SK-N-SH (cell line): Measurements from ENCODE around the gene CACNA1E. TPM values are rescaled to one million over a fixed set of nuclear protein-coding genes. Genes with fewer than 3 reads are reported as not detected.

Experiments used
- CTCF ChIA-PET: fragments of 300-600, 350-600 bp; formaldehyde crosslinking; extraction: SDS; loops from one replicate; lab custom pipeline; 2021; lab: Yijun Ruan, JAX
- POLR2A ChIA-PET: fragments of 350-600 bp; sonication (Branson Sonifier 250); formaldehyde crosslinking; extraction: SDS; loops from one replicate; lab custom pipeline; 2020; ENCODE audit warnings: antibody characterized with exemption, inconsistent platforms; lab: Yijun Ruan, JAX
- DNase-seq: peaks from one replicate; pipeline ENCODE4 v3.0.0; 2012
- H2AFZ ChIP-seq: fragments of 200-600 bp; sonication (generic); 2 replicates; pipeline ENCODE4 v1.8.1; 2016; ENCODE audit warnings: antibody characterized with exemption, mild to moderate bottlenecking, low read depth
- H3F3A ChIP-seq: fragments of 200-600 bp; sonication (generic); replicated peaks from 2 replicates; pipeline ENCODE3; 2016; ENCODE audit warnings: antibody characterized with exemption, mild to moderate bottlenecking; ENCODE audit not compliant: insufficient read depth
- H3K27ac ChIP-seq, 2 experiments: fragments of 200-500 bp in 1 of 2; fragments of 200-600 bp in 1 of 2; sonication (Bioruptor generic) in 1 of 2; sonication (generic), shearing (Covaris generic) in 1 of 2; 2 replicates each; pipeline versions ENCODE4 v1.5.1 to v1.6.1; 2014 to 2016; ENCODE audit warnings: low read depth in 2 of 2, inconsistent platforms in 1 of 2, low read length in 1 of 2, mild to moderate bottlenecking in 1 of 2, mixed read lengths in 1 of 2
- H3K27me3 ChIP-seq: fragments of 200-600 bp; sonication (generic), shearing (Covaris generic); 2 replicates; pipeline ENCODE4 v1.6.1; 2016; ENCODE audit warnings: mixed run types; ENCODE audit not compliant: insufficient read depth
- H3K36me3 ChIP-seq, 2 experiments: fragments of 200-500 bp in 1 of 2; fragments of 200-600 bp in 1 of 2; sonication (Bioruptor generic) in 1 of 2; sonication (generic) in 1 of 2; replicated peaks in 1 of 2; 2 replicates each; pipeline versions ENCODE3 to v1.5.1; 2014 to 2016; ENCODE audit warnings: low read length in 1 of 2, mild to moderate bottlenecking in 1 of 2; ENCODE audit not compliant: insufficient read depth in 2 of 2, control insufficient read depth in 1 of 2
- H3K4me1 ChIP-seq, 2 experiments: fragments of 200-500 bp in 1 of 2; fragments of 200-600 bp in 1 of 2; sonication (Bioruptor generic) in 1 of 2; sonication (generic), shearing (Covaris generic) in 1 of 2; 2 replicates each; pipeline versions ENCODE4 v1.5.1 to v1.6.1; 2014 to 2016; ENCODE audit warnings: low read depth in 1 of 2, low read length in 1 of 2, mixed run types in 1 of 2; ENCODE audit not compliant: insufficient read depth in 2 of 2, control insufficient read depth in 1 of 2
- H3K4me2 ChIP-seq: fragments of 200-600 bp; sonication (generic), shearing (Covaris generic); 2 replicates; pipeline ENCODE4 v1.6.1; 2017; ENCODE audit warnings: mixed run types
- H3K4me3 ChIP-seq, 2 experiments: fragments of 200-500 bp in 1 of 2; fragments of 200-600 bp in 1 of 2; sonication (Bioruptor generic) in 1 of 2; sonication (generic), shearing (Covaris generic) in 1 of 2; 2 replicates each; pipeline versions ENCODE4 v1.5.1 to v1.8.1; 2014 to 2016; ENCODE audit warnings: low read depth in 2 of 2, inconsistent platforms in 1 of 2, low read length in 1 of 2, mild to moderate bottlenecking in 1 of 2, mixed read lengths in 1 of 2, moderate library complexity in 1 of 2
- H3K79me2 ChIP-seq: fragments of 200-600 bp; sonication (generic); 2 replicates; pipeline ENCODE4 v1.8.1; 2017; ENCODE audit warnings: mild to moderate bottlenecking; ENCODE audit not compliant: insufficient read depth
- H3K9ac ChIP-seq: fragments of 200-600 bp; sonication (generic); 2 replicates; pipeline ENCODE4 v1.6.1; 2017; ENCODE audit warnings: mixed run types
- H3K9me2 ChIP-seq: fragments of 200-600 bp; sonication (generic); 2 replicates; pipeline ENCODE4 v1.6.1; 2017; ENCODE audit warnings: mixed run types
- H3K9me3 ChIP-seq: fragments of 200-600 bp; sonication (generic); 2 replicates; pipeline ENCODE4 v1.6.1; 2017; ENCODE audit warnings: mixed run types, mild to moderate bottlenecking, moderate library complexity
- H4K20me1 ChIP-seq: fragments of 200-600 bp; sonication (generic); 2 replicates; pipeline ENCODE4 v1.6.1; 2017; ENCODE audit warnings: mild to moderate bottlenecking, mixed run types; ENCODE audit not compliant: insufficient read depth
- ELF1 ChIP-seq: IDR thresholded peaks from 2 replicates; pipeline ENCODE4 v1.4.0; 2012
- EP300 ChIP-seq, 2 experiments: IDR thresholded peaks; 2 replicates each; pipeline versions ENCODE4 v1.4.0 to v1.6.1; 2012; ENCODE audit warnings: borderline replicate concordance in 1 of 2, low read depth in 1 of 2, low read length in 1 of 2
- FOSL2 ChIP-seq: IDR thresholded peaks from 2 replicates; pipeline ENCODE4 v1.4.0; 2012; ENCODE audit warnings: low read depth, mild to moderate bottlenecking, moderate library complexity, borderline replicate concordance
- GABPA ChIP-seq: IDR thresholded peaks from 2 replicates; pipeline ENCODE4 v1.4.0; 2012; ENCODE audit warnings: low read depth, mild to moderate bottlenecking
- GATA2 ChIP-seq: sonication (generic); formaldehyde crosslinking; IDR thresholded peaks from 2 replicates; pipeline ENCODE4 v1.5.0; 2020; ENCODE audit warnings: mild to moderate bottlenecking, missing genetic modification reagents
- IRF3 ChIP-seq: fragments of 150-350 bp; IDR thresholded peaks from 2 replicates; pipeline ENCODE4 v1.6.1; 2016; ENCODE audit warnings: mild to moderate bottlenecking, low read depth, low read length
- JUND ChIP-seq: IDR thresholded peaks from 2 replicates; pipeline ENCODE4 v1.4.0; 2012
- MAX ChIP-seq: IDR thresholded peaks from 2 replicates; pipeline ENCODE4 v1.4.0; 2012; ENCODE audit warnings: low read depth
- NFIC ChIP-seq: IDR thresholded peaks from 2 replicates; pipeline ENCODE4 v1.4.0; 2012; ENCODE audit warnings: borderline replicate concordance
- PBX3 ChIP-seq: IDR thresholded peaks from 2 replicates; pipeline ENCODE4; 2012
- POLR2AphosphoS5 ChIP-seq: IDR thresholded peaks from 2 replicates; pipeline ENCODE4 v1.6.1; 2012; ENCODE audit warnings: low read depth, low read length
- RAD21 ChIP-seq: IDR thresholded peaks from 2 replicates; pipeline ENCODE4 v1.6.1; 2012; ENCODE audit warnings: mild to moderate bottlenecking, low read length
- RFX5 ChIP-seq: IDR thresholded peaks from 2 replicates; pipeline ENCODE4 v1.6.1; 2012; ENCODE audit warnings: mild to moderate bottlenecking, improper control_type of control experiment, low read length
- RXRA ChIP-seq: IDR thresholded peaks from 2 replicates; pipeline ENCODE4 v1.4.0; 2012; ENCODE audit warnings: low read depth, mild to moderate bottlenecking, borderline replicate concordance
- SIN3A ChIP-seq: IDR thresholded peaks from 2 replicates; pipeline ENCODE4 v1.6.1; 2012; ENCODE audit warnings: low read depth, mild to moderate bottlenecking, low read length, moderate library complexity, borderline replicate concordance
- USF1 ChIP-seq: IDR thresholded peaks from 2 replicates; pipeline ENCODE4 v1.4.0; 2012; ENCODE audit warnings: low read depth, borderline replicate concordance
- USF2 ChIP-seq: fragments of 150-350 bp; IDR thresholded peaks from 2 replicates; pipeline ENCODE4 v1.6.1; 2017; ENCODE audit warnings: antibody characterized with exemption, low read length, low read depth, borderline replicate concordance
- ZBTB33 ChIP-seq: IDR thresholded peaks from 2 replicates; pipeline ENCODE4 v1.4.0; 2012; ENCODE audit warnings: low read depth, borderline replicate concordance
- WGBS: methylation state at CpG from one replicate; pipeline ENCODE4 v1.1.6; 2017; ENCODE audit warnings: low lambda C conversion rate; 5-methylcytosine and 5-hydroxymethylcytosine counted together
- polyA plus RNA-seq, 3 experiments: library from polyadenylated mRNA; depleted of rRNA; stranded (reverse); fragments of >200 nt; gene quantifications; 2 replicates each; pipeline ENCODE4 v1.2.3, GENCODE V29; 2012

Gene CACNA1E
- polyA plus RNA-seq, 1 of the 3 experiments (the other 2 are of a cell fraction): not detected

- Histone ChIP-seq H3K9me3 (no peaks in the 10 kb centered on the region), H3K27me3 (no peaks in the 10 kb centered on the region), H4K20me1 (no peaks in the 10 kb centered on the region), H3F3A (no peaks in the 10 kb centered on the region), H3K36me3 (no peaks in the 10 kb centered on the region), H3K4me3 (no peak overlapping the region), H3K4me1 (no peaks in the 10 kb centered on the region), H2AFZ (no peak overlapping the region), H3K9me2 (no peaks in the 10 kb centered on the region), H3K79me2 (no peaks in the 10 kb centered on the region), H3K27ac (no peak overlapping the region), H3K9ac (no peak overlapping the region), H3K4me2 (no peak overlapping the region)
- 38% methylated on average over 1 of the region's 2 CpGs for WGBS
- no peak for DNase-seq
- ChIA-PET CTCF (interaction anchor here (0.6 to 3.0 kb wide), 3 partner anchors 20 to 985 kb away, joined by 3 to 10 read pairs (median 3); no protein-coding TSS in a partner anchor), POLR2A (no interaction called here)
- TF ChIP-seq RAD21 (no peak), POLR2AphosphoS5 (no peak)
These were observed 24.2 kb upstream of the CACNA1E start for GRCh38 chr1:181459067-181459466.

- 46% methylated on average over 5 of the region's 5 CpGs for WGBS
- Histone ChIP-seq H3K27me3 (no peaks in the 10 kb centered on the region), H3F3A (no peaks in the 10 kb centered on the region), H3K9me3 (no peaks in the 10 kb centered on the region), H2AFZ (no peak overlapping the region), H3K36me3 (no peaks in the 10 kb centered on the region), H3K79me2 (no peaks in the 10 kb centered on the region), H3K9ac (no peak overlapping the region), H3K4me3 (no peak overlapping the region), H3K27ac (no peak overlapping the region), H3K9me2 (no peaks in the 10 kb centered on the region), H3K4me2 (no peak overlapping the region), H3K4me1 (no peaks in the 10 kb centered on the region), H4K20me1 (no peaks in the 10 kb centered on the region)
- no peak for DNase-seq
- ChIA-PET CTCF (interaction anchor here (1.1 to 1.5 kb wide), 2 partner anchors 9 to 611 kb away, joined by 4 to 7 read pairs; no protein-coding TSS in a partner anchor), POLR2A (no interaction called here)
- TF ChIP-seq GABPA (no peak), MAX (no peak), RFX5 (no peak), EP300 (IDR thresholded peaks at IDR 0.05; ENCODE audit: borderline replicate concordance in 1 of 2, low read depth in 1 of 2, low read length in 1 of 2) (no peak), JUND (0 out of 2 replicates have a peak, but pooled peaks have one; percentile 8), USF2 (no peak), USF1 (no peak), RAD21 (no peak), GATA2 (no peak), IRF3 (no peak), FOSL2 (peak; percentile 49; the same call in 1 of the 2 replicates), NFIC (no peak), PBX3 (no peak), RXRA (no peak), ZBTB33 (no peak), ELF1 (no peak), SIN3A (no peak)
These were observed 13.5 kb upstream of the CACNA1E start for GRCh38 chr1:181469829-181470228.
